OCI-LY3 (cell line): ENCODE results near the gene GABRR2.

Experiments used
- EZH2phosphoT487 ChIP-seq: fragments of 200-600 bp; shearing (Covaris generic); IDR thresholded peaks from 2 replicates; pipeline ENCODE4 v1.6.1; 2018; ENCODE audit warnings: antibody characterized with exemption, mixed run types, low read depth
- TF ChIP-seq, protein P1 (sequence below): fragments of 200-600, 300-600 bp; sonication (generic); IDR thresholded peaks from 2 replicates; pipeline ENCODE4 v1.5.1; 2014; ENCODE audit warnings: antibody characterized with exemption, low read length, low read depth

DNA sequence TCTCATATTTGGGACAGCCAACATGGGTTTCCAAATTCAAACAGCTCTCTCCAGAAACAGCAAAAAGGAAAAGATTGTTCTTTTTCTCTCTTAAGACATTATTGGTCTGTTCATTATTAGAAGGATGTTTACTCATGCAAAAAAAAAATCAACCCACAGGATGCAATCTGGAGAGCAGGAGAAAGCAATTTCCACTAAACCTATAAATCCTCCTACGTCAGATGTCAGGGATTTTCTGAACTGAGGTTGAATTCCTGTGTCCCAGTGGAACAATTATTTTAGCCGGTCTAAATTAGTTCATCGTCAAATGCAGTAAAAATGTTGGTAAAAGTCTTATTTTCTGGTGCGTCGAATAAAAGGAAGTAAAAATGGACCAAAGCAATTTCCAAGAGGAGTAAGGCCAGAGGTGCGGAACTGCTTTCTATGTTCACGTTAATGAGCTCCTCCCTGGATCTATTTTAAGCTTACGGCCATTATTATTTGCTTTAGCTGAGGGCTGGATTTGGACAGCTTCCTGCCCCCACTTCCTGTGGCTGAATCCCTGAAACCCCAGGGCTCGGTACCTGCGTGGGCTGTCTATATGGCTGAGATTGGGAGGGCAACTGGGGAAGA, 97.7 kb downstream of the GABRR2 start, which contains the start of gene GABRR1:
- TF ChIP-seq EZH2phosphoT487, result no peak
- TF ChIP-seq, protein P1, sequence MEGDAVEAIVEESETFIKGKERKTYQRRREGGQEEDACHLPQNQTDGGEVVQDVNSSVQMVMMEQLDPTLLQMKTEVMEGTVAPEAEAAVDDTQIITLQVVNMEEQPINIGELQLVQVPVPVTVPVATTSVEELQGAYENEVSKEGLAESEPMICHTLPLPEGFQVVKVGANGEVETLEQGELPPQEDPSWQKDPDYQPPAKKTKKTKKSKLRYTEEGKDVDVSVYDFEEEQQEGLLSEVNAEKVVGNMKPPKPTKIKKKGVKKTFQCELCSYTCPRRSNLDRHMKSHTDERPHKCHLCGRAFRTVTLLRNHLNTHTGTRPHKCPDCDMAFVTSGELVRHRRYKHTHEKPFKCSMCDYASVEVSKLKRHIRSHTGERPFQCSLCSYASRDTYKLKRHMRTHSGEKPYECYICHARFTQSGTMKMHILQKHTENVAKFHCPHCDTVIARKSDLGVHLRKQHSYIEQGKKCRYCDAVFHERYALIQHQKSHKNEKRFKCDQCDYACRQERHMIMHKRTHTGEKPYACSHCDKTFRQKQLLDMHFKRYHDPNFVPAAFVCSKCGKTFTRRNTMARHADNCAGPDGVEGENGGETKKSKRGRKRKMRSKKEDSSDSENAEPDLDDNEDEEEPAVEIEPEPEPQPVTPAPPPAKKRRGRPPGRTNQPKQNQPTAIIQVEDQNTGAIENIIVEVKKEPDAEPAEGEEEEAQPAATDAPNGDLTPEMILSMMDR, result no peak
